HepG2 (cell line): ENCODE results near the gene ASTN2. TPM values are rescaled to one million over a fixed set of nuclear protein-coding genes. Genes with fewer than 3 reads are reported as not detected.
A peak's percentile ranks its signal among the peaks of the same experiment; 100 is the strongest.

ENCODE experiments used
- ATF1 ChIP-seq: IDR thresholded peaks from 2 replicates; pipeline ENCODE4 v1.6.1; 2016; ENCODE audit warnings: mild to moderate bottlenecking, control low read depth
- EP300 ChIP-seq, 3 experiments: sonication (generic) in 1 of 3; formaldehyde crosslinking in 1 of 3; IDR thresholded peaks; 2 replicates each; pipeline versions ENCODE4 v1.5.1 to v1.6.1; 2011 to 2020; ENCODE audit warnings: low read depth in 2 of 3, low read length in 2 of 3, borderline replicate concordance in 1 of 3, improper control_type of control experiment in 1 of 3, mild to moderate bottlenecking in 1 of 3, missing genetic modification reagents in 1 of 3, moderate library complexity in 1 of 3
- FOXK2 ChIP-seq: fragments of 450-650 bp; IDR thresholded peaks from 2 replicates; pipeline ENCODE4 v1.6.1; 2016
- HDAC2 ChIP-seq: sonication (generic); formaldehyde crosslinking; IDR thresholded peaks from 2 replicates; pipeline ENCODE4 v1.4.0; 2020; ENCODE audit warnings: missing genetic modification reagents
- HNRNPUL1 ChIP-seq: fragments of 200-400 bp; formaldehyde crosslinking; IDR thresholded peaks from 2 replicates; pipeline ENCODE4 v1.6.1; 2017; ENCODE audit warnings: low read depth, mild to moderate bottlenecking, low read length, moderate library complexity
- NCOR1 ChIP-seq: fragments of 200-600 bp; sonication (generic); IDR thresholded peaks from 2 replicates; pipeline ENCODE4 v1.7.0; 2017; ENCODE audit warnings: antibody characterized with exemption, low read length, borderline replicate concordance
- NR2F1 ChIP-seq, 2 experiments: fragments of 450-650 bp in 1 of 2; formaldehyde crosslinking in 1 of 2; IDR thresholded peaks; 2 replicates each; pipeline versions ENCODE4 v1.5.0 to v1.6.1; 2016 to 2020; ENCODE audit warnings: mild to moderate bottlenecking in 1 of 2, missing compliant biosample characterization in 1 of 2, missing genetic modification reagents in 1 of 2, moderate library complexity in 1 of 2
- NR3C1 ChIP-seq: sonication (generic); formaldehyde crosslinking; IDR thresholded peaks from 2 replicates; pipeline ENCODE4 v1.4.0; 2020; ENCODE audit warnings: missing genetic modification reagents
- RARA ChIP-seq: IDR thresholded peaks from 2 replicates; pipeline ENCODE4 v1.6.1; 2016; ENCODE audit warnings: missing genetic modification reagents, missing compliant biosample characterization
- ZKSCAN8 ChIP-seq: IDR thresholded peaks from 2 replicates; pipeline ENCODE4 v1.6.1; 2016; ENCODE audit warnings: borderline replicate concordance, missing genetic modification reagents, missing compliant biosample characterization
- ZNF224 ChIP-seq: sonication (generic); formaldehyde crosslinking; IDR thresholded peaks from 2 replicates; pipeline ENCODE4 v1.5.0; 2020; ENCODE audit warnings: mild to moderate bottlenecking, missing genetic modification reagents
- ZNF484 ChIP-seq: sonication (generic); formaldehyde crosslinking; IDR thresholded peaks from 2 replicates; pipeline ENCODE4 v1.5.1; 2020; ENCODE audit warnings: mild to moderate bottlenecking, low read depth, missing genetic modification reagents, borderline replicate concordance
- ZNF547 ChIP-seq: sonication (generic); formaldehyde crosslinking; IDR thresholded peaks from 2 replicates; pipeline ENCODE4 v1.5.1; 2020; ENCODE audit warnings: mild to moderate bottlenecking, missing genetic modification reagents
- ZNF724P ChIP-seq: sonication (generic); formaldehyde crosslinking; IDR thresholded peaks from 2 replicates; pipeline ENCODE4 v1.8.0; 2022; ENCODE audit warnings: missing genetic modification reagents, borderline replicate concordance
- ZSCAN12 ChIP-seq: sonication (generic); formaldehyde crosslinking; IDR thresholded peaks from 2 replicates; pipeline ENCODE4 v1.9.0; 2021; ENCODE audit warnings: mild to moderate bottlenecking, missing genetic modification reagents
- polyA plus RNA-seq, 8 experiments: library from polyadenylated mRNA; depleted of rRNA in 3 of 8; stranded (reverse) in 7 of 8; unstranded in 1 of 8; fragments of >200 nt; fragmentation: Illumina TruSeq in 4 of 8; extraction: Trizol in 4 of 8; gene quantifications; 2 replicates each; pipeline versions ENCODE4 v1.2.1 to v1.2.3, GENCODE V29; 2011 to 2016; ENCODE audit warnings: low read depth in 4 of 8, missing spikeins in 1 of 8, mixed read lengths in 1 of 8; ENCODE audit not compliant: insufficient read depth in 1 of 8
- total RNA-seq, 5 experiments: library from RNA; depleted of rRNA; stranded (reverse); fragments of >200 nt; fragmentation: Illumina TruSeq; extraction: Trizol; gene quantifications; 2 replicates each; pipeline ENCODE4 v1.2.3, GENCODE V29; 2016; ENCODE audit warnings: low read depth in 1 of 5
- TF ChIP-seq, protein P1 (sequence below): sonication (generic); formaldehyde crosslinking; IDR thresholded peaks from 2 replicates; pipeline ENCODE4 v1.9.0; 2021; ENCODE audit warnings: mild to moderate bottlenecking, missing genetic modification reagents
- TF ChIP-seq, protein P2 (sequence below): sonication (generic); formaldehyde crosslinking; IDR thresholded peaks from 2 replicates; pipeline ENCODE4 v1.4.0; 2020; ENCODE audit warnings: missing genetic modification reagents, mild to moderate bottlenecking, borderline replicate concordance
- TF ChIP-seq, protein P3 (sequence below): sonication (generic); formaldehyde crosslinking; conservative IDR thresholded peaks from 2 replicates; pipeline ENCODE4 v1.8.1; 2023; ENCODE audit warnings: missing genetic modification reagents
- TF ChIP-seq, protein P4 (sequence below): fragments of 450-650 bp; IDR thresholded peaks from 2 replicates; pipeline ENCODE4 v1.6.1; 2017

ASTN2 gene
- total and polyA plus RNA-seq, 2 of the 13 experiments (the other 11 are each of a cell fraction or from before 2014, with no cell fraction given), result 5.2 to 13.5 TPM

DNA sequence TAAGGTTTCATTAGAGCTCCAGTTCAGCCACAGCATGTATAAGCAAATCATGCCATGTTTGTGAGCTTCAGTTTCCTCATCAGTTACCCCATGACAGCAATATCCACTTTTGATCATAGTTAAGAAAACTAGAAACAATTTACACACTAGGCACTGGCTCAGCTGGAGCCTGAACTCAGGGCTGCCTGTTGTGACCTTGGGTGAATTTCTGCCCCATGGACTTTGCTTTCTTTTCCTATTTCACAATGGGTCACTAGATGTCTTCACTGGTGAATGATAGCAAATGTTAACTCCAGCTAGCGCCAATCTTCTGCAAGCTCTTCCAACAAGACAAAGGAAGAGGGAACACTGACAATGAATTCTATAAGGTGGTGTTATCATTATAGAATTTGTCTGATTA is 961.1 kb downstream of the ASTN2 start (continued):
- TF ChIP-seq, protein P1, sequence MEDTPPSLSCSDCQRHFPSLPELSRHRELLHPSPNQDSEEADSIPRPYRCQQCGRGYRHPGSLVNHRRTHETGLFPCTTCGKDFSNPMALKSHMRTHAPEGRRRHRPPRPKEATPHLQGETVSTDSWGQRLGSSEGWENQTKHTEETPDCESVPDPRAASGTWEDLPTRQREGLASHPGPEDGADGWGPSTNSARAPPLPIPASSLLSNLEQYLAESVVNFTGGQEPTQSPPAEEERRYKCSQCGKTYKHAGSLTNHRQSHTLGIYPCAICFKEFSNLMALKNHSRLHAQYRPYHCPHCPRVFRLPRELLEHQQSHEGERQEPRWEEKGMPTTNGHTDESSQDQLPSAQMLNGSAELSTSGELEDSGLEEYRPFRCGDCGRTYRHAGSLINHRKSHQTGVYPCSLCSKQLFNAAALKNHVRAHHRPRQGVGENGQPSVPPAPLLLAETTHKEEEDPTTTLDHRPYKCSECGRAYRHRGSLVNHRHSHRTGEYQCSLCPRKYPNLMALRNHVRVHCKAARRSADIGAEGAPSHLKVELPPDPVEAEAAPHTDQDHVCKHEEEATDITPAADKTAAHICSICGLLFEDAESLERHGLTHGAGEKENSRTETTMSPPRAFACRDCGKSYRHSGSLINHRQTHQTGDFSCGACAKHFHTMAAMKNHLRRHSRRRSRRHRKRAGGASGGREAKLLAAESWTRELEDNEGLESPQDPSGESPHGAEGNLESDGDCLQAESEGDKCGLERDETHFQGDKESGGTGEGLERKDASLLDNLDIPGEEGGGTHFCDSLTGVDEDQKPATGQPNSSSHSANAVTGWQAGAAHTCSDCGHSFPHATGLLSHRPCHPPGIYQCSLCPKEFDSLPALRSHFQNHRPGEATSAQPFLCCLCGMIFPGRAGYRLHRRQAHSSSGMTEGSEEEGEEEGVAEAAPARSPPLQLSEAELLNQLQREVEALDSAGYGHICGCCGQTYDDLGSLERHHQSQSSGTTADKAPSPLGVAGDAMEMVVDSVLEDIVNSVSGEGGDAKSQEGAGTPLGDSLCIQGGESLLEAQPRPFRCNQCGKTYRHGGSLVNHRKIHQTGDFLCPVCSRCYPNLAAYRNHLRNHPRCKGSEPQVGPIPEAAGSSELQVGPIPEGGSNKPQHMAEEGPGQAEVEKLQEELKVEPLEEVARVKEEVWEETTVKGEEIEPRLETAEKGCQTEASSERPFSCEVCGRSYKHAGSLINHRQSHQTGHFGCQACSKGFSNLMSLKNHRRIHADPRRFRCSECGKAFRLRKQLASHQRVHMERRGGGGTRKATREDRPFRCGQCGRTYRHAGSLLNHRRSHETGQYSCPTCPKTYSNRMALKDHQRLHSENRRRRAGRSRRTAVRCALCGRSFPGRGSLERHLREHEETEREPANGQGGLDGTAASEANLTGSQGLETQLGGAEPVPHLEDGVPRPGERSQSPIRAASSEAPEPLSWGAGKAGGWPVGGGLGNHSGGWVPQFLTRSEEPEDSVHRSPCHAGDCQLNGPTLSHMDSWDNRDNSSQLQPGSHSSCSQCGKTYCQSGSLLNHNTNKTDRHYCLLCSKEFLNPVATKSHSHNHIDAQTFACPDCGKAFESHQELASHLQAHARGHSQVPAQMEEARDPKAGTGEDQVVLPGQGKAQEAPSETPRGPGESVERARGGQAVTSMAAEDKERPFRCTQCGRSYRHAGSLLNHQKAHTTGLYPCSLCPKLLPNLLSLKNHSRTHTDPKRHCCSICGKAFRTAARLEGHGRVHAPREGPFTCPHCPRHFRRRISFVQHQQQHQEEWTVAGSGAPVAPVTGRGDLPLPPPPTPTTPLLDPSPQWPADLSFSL (CRISPR knock-in tag), result no peak
- TF ChIP-seq NR2F1 (CRISPR knock-in tag; IDR thresholded peaks at IDR 0.05) (peak; percentile 64 to 70; a peak in 3 of 4 replicates), ZNF547 (CRISPR knock-in tag) (no peak), ATF1 (CRISPR knock-in tag) (no peak), HNRNPUL1 (no peak), RARA (peak; percentile 58), ZKSCAN8 (CRISPR knock-in tag) (no peak), FOXK2 (no peak), EP300 (IDR thresholded peaks at IDR 0.05; ENCODE audit: low read depth in 2 of 2, low read length in 2 of 2) (peak in 1 of 2 experiments; percentile 58; a peak in 2 of 4 replicates), EP300 (CRISPR knock-in tag; IDR thresholded peaks at IDR 0.05; ENCODE audit: borderline replicate concordance) (no peak), NR3C1 (CRISPR knock-in tag) (no peak), ZNF224 (no peak), HDAC2 (CRISPR knock-in tag) (peak; percentile 51; the same call in 1 of the 2 replicates), ZNF724P (CRISPR knock-in tag) (no peak), NCOR1 (peak; percentile 85), ZNF484 (no peak), ZSCAN12 (CRISPR knock-in tag) (no peak)
- TF ChIP-seq, protein P2, sequence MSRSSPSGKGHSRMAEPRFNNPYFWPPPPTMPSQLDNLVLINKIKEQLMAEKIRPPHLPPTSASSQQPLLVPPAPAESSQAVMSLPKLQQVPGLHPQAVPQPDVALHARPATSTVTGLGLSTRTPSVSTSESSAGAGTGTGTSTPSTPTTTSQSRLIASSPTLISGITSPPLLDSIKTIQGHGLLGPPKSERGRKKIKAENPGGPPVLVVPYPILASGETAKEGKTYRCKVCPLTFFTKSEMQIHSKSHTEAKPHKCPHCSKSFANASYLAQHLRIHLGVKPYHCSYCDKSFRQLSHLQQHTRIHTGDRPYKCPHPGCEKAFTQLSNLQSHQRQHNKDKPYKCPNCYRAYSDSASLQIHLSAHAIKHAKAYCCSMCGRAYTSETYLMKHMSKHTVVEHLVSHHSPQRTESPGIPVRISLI (CRISPR knock-in tag), result no peak
- TF ChIP-seq, protein P3, sequence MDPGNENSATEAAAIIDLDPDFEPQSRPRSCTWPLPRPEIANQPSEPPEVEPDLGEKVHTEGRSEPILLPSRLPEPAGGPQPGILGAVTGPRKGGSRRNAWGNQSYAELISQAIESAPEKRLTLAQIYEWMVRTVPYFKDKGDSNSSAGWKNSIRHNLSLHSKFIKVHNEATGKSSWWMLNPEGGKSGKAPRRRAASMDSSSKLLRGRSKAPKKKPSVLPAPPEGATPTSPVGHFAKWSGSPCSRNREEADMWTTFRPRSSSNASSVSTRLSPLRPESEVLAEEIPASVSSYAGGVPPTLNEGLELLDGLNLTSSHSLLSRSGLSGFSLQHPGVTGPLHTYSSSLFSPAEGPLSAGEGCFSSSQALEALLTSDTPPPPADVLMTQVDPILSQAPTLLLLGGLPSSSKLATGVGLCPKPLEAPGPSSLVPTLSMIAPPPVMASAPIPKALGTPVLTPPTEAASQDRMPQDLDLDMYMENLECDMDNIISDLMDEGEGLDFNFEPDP (CRISPR knock-in tag), result no peak
- TF ChIP-seq, protein P4, sequence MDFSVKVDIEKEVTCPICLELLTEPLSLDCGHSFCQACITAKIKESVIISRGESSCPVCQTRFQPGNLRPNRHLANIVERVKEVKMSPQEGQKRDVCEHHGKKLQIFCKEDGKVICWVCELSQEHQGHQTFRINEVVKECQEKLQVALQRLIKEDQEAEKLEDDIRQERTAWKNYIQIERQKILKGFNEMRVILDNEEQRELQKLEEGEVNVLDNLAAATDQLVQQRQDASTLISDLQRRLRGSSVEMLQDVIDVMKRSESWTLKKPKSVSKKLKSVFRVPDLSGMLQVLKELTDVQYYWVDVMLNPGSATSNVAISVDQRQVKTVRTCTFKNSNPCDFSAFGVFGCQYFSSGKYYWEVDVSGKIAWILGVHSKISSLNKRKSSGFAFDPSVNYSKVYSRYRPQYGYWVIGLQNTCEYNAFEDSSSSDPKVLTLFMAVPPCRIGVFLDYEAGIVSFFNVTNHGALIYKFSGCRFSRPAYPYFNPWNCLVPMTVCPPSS, result no peak
